Muscle of arm (tissue), 14 donors: ENCODE data around the gene TRPC5OS. TPM values are rescaled to one million over a fixed set of nuclear protein-coding genes. Genes with fewer than 3 reads are reported as not detected.

Source experiments
- DNase-seq: peaks from one replicate; pipeline ENCODE4 v3.0.0-alpha.2; 2013
- long read RNA-seq, 11 donors: transcript quantifications; one replicate each; lab custom pipeline, GENCODE V29; 2026
- polyA plus RNA-seq, 12 donors: library from polyadenylated mRNA; unstranded; fragments of 120-200 nt; gene quantifications; one replicate each; pipeline ENCODE4 v1.2.1, GENCODE V29; 2013; ENCODE audit not compliant: insufficient read length in 12 of 12

The TRPC5OS gene
- under 1 TPM in 9 of 12 donors, not detected in 3; 0.09 to 0.48 (median 0.25) TPM for polyA plus RNA-seq
- long read RNA-seq, donor 1: 0 reads
- long read RNA-seq, donor 2: 0 reads
- long read RNA-seq, donor 3: 0 reads
- long read RNA-seq, donor 4: 0 reads
- long read RNA-seq, donor 5: 0 reads
- long read RNA-seq, donor 6: 0 reads
- long read RNA-seq, donor 7: 0 reads
- long read RNA-seq, donor 8: 0 reads
- long read RNA-seq, donor 9: 0 reads
- long read RNA-seq, donor 10: 0 reads
- long read RNA-seq, donor 11: 0 reads

DNA sequence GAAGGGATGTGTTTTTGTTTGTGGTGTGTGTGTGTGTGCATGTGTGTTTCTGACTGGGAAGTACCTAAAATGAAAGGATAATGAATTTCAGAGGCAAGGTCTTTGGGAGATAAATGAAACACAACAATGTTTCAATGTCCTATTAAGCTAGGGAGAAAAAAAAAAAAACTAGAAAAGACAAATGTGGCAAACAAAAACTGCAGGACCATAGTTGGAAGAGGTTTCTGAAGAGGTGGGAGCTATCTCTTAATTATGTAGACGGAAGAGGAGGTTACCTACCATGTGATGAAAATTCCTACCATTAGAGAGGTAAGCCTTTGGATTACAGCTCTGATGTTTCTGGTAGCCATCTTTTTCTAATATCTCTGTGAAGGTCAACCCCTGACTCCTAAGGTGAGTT lies at the start of gene TRPC5OS:
TSS of gene TRPC5OS (plus strand) at position 301 of the 400 bp plus-strand sequence. CDS start 25,669 bp downstream, outside the sequence.
- DNase-seq: no peak

DNA sequence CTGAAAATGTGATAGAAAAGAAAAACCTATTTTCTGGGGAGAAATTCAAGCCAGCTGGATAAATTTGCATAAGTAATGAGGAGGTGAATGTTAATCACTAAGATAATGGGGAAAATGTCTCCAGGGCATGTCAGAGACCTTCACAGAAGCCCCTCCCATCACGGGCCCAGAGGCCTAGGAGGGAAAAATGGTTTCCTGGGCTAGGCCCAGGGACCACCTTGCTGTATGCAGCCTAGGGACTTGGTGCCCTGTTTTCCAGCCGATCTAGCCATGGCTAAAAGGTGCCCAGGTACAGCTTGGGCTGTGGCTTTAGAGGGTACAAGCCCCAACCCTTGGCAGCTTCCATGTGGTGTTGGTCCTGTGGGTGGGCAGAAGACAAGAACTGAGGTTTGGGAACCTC lies 46.6 kb upstream of the TRPC5OS start:
- DNase-seq: no peak

DNA sequence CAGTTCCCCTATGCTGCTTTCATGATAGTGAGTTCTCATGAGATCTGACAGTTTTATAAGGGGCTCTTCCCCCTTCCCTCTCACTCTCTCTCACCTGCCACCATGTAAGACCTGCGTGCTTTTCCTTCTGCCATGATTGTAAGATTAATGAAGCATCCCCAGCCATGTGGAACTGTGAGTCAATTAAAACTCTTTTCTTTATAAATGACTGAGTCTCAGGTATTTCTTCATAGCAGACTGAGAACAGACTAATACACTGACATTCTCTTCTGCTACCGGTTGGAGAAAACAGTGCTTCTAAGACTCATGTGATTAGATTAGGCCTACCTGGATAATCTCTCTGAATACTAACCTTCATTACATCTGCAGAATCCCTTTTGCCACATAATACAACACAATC lies 45.4 kb upstream of the TRPC5OS start:
- DNase-seq: no peak

DNA sequence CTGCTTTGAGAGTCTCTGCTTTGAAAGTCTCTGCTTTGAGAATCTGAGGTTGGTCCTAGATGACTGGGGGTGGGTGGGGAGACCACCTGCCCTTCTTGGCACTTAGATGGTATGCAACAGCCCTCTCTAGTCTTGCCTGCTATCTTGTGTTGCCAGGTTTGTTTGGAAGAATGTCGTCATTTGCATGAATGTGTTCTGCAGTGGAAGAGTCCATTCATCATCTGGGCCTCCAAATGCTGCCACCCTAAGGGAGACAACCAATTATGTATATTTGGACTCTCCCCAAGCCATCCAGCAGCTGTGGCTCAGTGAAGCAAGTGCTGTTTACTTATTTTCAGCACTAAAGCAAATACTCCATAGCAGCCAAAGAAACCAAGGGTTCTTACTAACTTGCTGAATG lies 44.6 kb upstream of the TRPC5OS start:
- DNase-seq: no peak

DNA sequence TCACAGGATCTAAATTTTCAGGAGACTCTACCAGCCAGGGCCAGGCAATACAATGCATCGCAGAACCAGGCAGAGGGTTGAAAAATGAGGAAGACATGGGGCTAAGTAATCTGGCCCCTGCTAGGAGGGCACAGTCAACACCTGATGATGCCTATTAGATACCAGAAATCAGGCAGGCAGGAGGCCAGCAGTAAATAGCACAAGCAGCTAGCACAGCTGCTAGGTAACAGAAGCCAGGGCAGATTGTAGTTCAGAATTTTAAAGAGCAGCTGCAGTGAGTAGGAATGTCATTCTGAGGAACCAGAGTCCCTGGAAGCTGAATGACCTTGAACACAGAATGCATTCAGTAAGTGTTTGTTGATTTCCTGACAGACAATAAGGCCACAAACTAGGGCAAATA lies 38.8 kb upstream of the TRPC5OS start:
- DNase-seq: no peak

DNA sequence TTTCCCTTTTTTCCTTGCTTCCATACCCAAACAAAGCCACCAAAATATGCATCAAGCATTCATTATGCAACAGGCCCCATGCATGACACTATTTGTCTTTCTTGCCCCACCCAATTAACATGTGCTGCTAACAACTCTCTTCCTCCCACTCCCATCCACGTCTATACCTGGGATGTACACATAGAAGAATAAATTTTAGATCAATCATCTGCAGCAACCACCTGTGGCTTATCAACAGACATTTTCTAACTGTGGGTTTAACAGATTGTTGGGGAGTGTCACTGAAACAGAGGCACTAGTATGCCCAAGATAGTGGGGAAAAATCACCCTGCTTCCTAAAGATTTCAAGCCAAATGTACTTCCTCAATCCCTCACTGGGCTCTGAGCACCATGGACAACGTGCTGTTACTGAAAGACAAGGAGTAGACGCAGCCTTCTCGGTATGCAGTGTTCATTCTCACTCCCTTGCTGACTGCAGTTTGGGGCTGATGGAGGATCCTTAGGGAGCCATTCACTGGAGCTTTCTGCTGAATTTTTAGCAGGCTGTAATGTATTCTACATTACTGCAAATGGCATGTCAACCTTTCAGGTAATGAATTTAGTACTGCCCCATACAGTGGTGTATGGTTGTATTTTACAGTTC lies 28.4 kb upstream of the TRPC5OS start:
- no peak for DNase-seq

DNA sequence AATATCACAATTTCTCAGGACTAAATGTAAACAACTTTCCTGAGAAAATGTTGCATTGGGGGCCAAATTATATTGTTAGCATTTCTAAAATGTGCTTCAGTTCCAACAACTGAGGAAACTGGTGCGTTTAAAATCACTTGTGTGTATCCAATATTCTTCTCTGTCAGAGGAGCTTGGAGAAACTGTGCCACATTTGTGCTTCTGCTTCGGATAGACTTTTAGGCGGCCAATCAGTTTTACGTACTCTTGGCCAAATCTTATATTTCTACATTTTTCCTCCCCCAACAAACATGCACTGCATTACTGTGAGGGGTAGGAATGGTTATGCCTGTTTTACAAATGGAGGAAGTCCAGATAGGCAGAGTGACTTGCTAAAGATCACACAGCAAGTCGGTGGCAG lies 27.4 kb upstream of the TRPC5OS start:
- no peak for DNase-seq

DNA sequence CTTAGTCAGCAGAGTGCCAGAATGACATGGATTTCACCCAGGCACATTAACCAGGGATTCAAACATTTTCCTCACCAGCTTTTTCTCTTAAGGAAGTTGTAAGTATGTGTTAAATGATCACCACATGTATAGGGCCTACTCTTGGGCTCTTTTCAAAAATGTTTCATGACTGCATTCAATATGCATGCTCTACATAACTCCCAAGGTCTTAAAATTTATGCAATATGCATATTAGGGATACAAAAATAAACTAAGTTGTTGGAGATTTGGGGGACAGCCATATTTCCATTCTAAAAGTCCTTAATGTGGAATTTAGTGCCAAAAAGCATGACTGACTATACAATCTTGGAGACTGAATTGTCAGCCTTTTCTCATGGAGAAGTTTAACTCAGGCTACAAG lies 25.0 kb upstream of the TRPC5OS start:
- peak; percentile 39 for DNase-seq

DNA sequence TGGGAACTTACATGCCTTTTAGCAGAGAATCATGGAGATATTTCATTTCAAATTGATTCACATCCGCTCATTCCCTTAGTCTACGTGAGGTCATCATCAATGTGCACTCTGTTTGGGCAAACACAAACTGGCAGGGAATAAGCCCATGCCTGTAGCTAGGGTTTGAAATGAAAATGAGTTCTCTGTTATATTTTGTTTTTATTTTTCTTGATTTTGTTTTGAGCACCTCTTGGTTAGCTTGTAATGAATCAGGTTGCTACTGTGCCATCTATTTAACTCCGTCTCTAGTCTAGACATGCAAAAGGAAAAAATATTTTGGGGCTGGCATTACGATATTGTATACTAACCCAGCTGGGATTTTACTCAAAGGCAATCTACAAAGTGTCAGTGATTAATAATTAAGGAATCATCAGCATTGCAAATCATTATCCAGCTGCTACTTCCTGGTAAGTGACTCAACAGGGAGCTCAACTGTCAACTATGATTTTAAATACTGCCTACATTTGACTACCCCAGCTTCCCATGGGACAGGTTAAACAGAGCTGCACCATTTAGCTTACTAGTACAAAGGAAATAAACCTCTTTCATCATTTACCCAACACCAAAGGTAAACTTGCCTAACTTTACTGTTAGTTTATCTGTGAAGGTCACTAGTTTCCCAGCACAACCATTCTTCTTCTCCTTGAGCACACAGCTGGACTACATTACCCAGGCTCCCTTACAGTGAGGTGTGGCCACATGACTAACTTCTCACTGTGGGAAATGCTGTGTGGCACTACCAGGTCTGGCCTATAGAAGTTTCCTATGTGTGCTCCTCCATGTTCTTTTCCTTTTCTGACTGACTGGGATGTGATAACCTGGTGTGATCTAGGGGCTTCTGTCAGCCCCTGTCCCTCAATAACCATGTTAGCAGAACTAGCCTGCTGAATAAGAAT lies 21.2 kb upstream of the TRPC5OS start:
- no peak for DNase-seq

DNA sequence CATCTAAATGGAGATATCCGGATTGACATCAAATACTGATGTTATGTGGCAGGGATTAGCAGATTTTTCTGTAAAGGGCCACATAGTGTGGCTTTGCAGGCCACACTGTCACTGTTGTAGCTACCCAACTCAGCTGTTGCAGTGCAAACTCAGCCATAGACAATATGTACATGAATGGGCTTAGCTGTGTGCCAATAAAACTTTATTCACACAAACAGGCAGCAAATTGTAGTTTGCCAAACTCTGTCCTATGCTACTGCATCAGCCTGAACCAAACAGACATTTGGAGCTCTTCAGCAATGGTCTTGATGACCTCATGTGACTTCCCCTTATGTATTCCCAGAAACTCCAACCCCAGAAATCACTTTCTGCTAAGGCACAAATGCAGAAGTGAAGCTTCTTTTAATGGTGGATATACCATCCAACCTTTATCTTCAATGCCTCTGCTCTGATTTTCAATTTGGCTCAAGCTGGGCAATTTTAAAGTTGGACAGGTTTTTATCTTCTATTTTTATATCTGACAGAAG lies 18.4 kb upstream of the TRPC5OS start:
- DNase-seq: no peak

DNA sequence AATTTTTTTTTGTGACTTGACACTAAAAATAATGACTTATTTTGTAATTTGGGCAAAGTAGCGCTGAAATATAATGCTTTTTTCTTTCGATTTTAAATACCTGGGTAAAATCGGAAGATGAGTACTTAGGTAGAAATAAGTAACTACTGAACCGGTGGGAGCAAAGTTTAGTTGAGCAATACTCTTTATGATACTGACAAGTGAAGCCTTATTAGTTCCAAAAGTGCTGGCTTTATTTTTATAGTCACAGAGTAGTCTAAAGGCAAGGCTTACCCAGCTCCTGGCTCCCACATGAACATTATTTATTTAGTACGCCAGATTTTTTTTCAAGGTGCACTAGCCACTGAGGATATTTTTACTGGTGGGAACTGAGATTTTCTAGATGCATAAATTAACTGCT lies 14.4 kb upstream of the TRPC5OS start:
- no peak for DNase-seq

DNA sequence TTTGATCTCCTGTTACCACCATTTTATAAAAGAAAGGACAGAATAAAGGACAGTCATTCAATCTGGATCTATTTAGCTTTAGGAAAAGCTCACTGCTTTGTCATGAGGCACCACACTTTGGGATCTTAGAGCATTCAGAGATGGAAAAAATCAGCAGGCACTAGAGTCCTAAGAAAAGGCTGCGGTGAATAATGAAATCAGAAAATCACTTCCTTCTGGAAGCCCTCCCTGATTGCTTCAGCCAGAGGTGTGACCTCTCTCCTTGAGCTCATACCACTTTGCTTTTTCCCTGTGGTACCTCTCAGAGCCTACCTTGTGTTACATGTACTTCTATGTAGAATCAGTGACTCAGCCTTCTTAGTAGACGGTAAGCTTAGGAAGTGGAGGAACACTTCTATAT lies 8.7 kb upstream of the TRPC5OS start:
- DNase-seq: no peak

DNA sequence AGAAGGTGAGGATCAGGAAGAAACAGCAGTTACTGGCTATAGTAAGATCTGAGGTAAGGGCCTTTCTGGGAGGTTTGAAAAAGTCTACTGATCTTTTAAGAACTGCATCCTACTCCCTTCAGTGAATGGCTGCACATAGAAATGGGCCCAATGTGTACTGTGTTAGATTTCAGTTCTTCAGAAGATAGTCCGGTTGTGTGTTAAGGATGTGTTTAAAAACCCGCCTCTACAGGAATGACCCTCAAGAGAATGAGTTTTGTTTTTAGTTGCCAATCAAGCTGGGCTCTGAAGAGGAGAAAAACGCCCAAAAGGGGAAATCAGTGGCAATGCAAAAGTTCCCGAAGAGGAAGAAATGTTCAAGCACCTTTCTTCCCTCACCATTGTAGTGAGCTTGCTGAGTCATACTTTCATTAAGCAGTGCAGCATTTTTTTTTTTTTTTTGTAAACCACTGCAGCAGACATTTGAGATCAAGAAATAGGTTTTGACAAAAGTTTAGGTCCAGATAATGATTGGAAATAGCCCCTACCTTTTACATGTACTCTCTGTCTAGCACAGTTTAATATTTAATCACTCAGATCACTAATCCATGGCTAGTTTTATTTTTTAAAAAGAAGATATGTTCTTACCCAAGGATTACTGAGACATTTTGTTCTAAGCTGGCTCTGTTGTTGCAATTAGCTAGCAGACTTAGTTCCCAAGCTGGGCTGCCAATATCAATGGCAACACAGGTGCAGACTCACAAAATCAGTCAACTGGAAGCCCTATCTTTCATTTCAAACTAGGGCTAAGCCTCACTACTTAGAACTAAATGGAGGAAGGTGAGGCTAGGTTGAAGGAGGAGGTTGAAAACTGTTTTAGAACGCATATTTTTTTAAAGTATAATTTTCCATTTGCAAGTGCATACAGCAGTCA lies 7.0 kb upstream of the TRPC5OS start:
- no peak for DNase-seq

DNA sequence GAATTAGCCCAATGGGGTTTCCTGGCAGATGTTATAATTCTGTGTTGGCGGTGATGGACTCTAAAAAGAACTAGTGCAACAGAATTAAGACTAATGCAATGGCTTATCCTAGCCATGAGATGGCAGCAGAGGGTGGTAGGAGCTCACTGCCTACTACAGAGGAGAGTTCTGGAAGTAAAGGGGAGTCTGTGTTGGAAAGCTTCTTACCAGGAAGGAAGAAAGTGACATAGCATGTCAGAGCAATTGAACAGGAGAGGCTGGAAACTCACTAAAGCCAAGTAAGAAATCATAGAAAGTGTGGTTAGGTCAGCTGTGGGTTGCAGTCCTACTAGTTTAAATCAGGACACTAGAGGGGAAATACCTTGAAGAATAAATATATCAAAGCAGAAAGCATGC lies 6.3 kb upstream of the TRPC5OS start:
- DNase-seq: peak; percentile 59

DNA sequence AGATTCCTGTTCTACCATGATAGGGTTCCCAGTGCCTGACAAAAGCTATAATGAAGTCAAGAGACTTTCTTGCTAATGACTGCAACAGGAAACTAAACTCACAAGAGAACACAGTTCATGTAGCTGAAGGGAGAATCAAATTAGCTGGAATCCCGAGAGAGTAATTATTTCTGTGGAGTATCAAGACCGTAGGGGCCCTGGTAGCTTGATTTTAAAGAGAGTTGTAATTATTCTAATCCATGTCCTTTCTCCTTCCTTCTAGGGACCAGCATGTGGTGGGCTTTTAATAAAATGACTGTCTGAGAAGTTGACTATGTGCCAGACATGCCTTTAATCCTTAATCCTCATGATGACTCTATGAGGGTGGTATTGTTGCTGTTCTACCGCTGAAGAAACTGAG lies 1.7 kb upstream of the TRPC5OS start:
- no peak for DNase-seq

DNA sequence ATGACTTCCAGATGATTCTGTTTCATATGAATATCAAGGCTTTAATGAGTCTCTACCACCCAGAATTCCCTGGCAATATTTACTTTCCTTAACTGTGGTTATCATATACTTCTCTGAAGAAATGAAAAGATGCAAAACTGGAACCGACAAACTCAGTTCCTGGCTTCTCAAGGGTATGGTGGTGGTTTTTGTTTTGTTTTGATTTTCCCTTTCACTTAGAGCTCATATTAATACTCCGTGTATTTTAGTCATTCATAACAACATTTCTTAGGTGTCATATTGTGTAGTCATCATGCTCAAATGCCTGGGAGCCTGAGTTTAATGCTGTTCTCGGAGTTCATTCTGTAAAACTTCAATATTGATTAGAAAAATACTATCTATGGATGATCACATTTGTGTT lies 665 bp downstream of the TRPC5OS start:
- no peak for DNase-seq

DNA sequence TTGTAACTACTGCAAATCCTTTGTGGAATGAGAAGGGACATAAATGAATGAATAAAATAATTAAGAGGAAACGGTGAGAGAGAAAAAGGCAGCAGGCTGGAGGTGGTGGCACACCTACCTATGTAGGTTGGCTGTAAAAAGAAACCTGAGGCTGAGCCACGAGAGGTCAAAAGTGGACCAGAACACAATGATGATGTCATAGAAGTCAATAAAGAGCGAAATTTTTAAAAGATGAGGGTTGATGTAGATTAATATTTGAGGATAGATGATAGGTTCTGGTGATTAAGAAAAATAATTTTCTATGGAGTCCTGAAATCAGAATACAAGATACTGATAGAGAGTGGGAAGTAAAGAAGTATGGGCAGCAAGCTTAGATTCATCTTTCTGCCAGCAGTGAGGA lies 1.7 kb downstream of the TRPC5OS start:
- DNase-seq: no peak

DNA sequence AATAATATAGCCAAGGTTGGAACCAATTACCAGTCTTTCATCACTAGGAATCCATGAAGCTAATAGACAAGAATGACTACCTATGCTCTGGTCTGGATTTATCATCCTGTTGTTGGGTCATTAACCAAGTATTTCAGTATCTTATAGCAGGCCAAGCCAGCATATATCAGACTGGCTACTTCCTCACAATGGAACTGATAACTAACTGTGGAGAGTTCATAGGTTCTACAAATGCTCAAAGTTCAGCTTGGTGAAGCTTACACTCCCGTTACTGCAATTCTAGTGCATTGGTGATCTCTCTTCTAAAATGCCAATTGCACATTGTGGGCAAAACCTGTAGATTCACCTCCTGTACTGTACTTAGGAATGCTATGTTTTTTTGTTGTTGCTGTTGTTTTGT lies 4.8 kb downstream of the TRPC5OS start:
- no peak for DNase-seq

DNA sequence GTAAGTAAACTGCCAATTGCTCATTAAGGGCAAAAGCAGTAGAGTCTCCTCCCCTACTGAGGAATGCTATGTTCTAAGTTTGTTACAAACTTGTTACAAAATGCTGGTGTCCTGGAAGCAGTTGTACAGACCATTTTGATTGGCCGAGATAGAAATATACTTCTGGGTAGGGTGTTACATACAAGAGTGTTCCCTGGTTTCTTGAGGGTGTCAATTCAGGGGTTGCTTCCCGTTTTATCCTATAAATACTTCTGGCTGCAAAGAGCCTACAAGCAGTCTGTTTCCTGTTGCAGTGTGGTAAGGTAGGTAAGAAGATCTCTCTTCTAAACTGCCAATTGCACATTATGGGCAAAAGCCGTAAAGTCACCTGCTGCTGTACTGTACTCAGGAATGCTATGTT lies 5.7 kb downstream of the TRPC5OS start:
- no peak for DNase-seq

DNA sequence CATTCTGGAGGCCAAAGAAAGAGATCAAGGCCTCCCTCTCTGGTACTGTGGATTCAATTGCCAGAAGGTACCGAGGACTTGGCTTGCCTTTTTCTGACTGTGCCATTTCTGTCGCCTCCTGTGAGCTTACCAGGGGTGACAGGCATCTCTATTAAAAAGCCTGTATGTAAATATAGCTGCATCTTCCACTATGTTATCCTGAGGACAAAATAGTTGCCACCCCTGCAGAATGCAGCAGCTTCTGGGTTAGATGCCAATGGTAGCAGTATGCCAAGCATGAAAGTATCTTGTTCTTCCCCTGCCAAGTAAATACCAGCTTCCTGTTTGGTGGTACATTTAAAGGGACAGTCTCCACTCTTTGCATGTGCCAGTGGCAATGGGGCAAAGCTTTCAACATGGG lies 10.7 kb downstream of the TRPC5OS start:
- no peak for DNase-seq

DNA sequence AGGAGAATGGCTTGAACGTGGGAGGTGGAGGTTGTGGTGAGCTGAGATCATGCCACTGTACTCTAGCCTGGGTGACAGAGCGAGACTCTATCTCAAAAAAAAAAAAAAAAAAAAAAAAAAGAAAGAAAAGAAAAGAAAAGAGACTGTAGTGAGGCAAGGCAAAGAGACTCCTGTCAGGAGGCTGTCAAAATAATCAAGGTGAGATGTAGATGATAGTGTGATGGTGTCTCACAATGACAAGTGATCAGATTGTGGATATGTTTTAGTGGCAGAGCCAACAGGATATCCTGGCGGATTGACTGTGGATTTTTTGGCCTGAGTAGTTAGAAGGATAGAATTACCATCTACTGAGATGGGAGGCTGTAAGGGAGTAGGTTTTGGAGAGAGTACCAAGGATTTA lies 12.6 kb downstream of the TRPC5OS start:
- DNase-seq: no peak
